Measurements from ENCODE around the gene ADGRL3.

DNA sequence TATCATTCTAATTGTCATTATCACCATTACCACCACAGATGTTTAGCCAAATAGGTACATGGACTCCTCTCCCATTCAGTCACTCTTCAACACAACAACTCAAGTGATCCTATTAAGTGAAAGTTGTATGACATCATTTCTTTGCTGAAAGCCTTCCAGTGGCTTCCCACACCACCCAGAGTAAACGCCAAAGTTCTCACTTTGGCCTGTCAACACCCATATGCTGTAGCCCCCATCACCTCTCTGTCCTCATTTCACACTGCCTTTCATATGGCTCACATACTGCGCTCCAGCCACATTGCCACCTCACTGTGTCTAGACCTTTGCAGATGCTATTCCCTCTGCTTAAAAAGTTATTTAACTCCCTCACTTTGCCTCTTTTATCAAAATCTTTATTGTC is 682.3 kb downstream of the ADGRL3 start:
- TF ChIP-seq, protein P1, sequence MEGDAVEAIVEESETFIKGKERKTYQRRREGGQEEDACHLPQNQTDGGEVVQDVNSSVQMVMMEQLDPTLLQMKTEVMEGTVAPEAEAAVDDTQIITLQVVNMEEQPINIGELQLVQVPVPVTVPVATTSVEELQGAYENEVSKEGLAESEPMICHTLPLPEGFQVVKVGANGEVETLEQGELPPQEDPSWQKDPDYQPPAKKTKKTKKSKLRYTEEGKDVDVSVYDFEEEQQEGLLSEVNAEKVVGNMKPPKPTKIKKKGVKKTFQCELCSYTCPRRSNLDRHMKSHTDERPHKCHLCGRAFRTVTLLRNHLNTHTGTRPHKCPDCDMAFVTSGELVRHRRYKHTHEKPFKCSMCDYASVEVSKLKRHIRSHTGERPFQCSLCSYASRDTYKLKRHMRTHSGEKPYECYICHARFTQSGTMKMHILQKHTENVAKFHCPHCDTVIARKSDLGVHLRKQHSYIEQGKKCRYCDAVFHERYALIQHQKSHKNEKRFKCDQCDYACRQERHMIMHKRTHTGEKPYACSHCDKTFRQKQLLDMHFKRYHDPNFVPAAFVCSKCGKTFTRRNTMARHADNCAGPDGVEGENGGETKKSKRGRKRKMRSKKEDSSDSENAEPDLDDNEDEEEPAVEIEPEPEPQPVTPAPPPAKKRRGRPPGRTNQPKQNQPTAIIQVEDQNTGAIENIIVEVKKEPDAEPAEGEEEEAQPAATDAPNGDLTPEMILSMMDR (IDR thresholded peaks at IDR 0.05), result no peak
- no peak for TF ChIP-seq POLR2A (IDR thresholded peaks at IDR 0.05)
- no peak for TF ChIP-seq POLR2AphosphoS5 (IDR thresholded peaks at IDR 0.05)

Measured in transverse colon (tissue), 4 donors.